Common myeloid progenitor, CD34-positive (primary cell): ENCODE results near the gene LPAR2.

ENCODE experiments used
- CTCF ChIA-PET: fragments of 350-600 bp; sonication (Branson Sonifier 250); formaldehyde crosslinking; loops from one replicate; lab custom pipeline; 2021; ENCODE audit warnings: antibody characterized with exemption; lab: Charles Lee
- POLR2A ChIA-PET: fragments of 350-600 bp; sonication (Branson Sonifier 250); formaldehyde crosslinking; loops from one replicate; lab custom pipeline; 2021; ENCODE audit warnings: antibody characterized with exemption; lab: Charles Lee
- DNase-seq, 3 donors: peaks; one replicate each; pipeline versions ENCODE4 v3.0.0 to v3.0.0-alpha.2; 2013
- H3K27ac ChIP-seq, 2 experiments: 1 replicate in 1 of 2; 2 replicates in 1 of 2; pipeline ENCODE4 v1.7.0; 2013; ENCODE audit warnings: inconsistent platforms in 2 of 2, low read length in 2 of 2, mild to moderate bottlenecking in 2 of 2, low read depth in 1 of 2, moderate library complexity in 1 of 2; ENCODE audit not compliant: severe bottlenecking in 2 of 2, insufficient read depth in 1 of 2, poor library complexity in 1 of 2
- H3K27me3 ChIP-seq, 5 experiments: replicated peaks in 2 of 5; 1 replicate in 3 of 5; 2 replicates in 2 of 5; pipeline versions ENCODE4 v1.6.1 to v1.7.0; 2013; ENCODE audit warnings: low read length in 4 of 5, mild to moderate bottlenecking in 2 of 5, moderate library complexity in 2 of 5, inconsistent platforms in 1 of 5; ENCODE audit not compliant: insufficient read depth in 5 of 5, control insufficient read depth in 4 of 5
- H3K36me3 ChIP-seq, 4 experiments: 1 replicate in 2 of 4; 2 replicates in 2 of 4; pipeline versions ENCODE4 v1.6.1 to v1.7.0; 2013; ENCODE audit warnings: low read length in 3 of 4, control low read depth in 1 of 4, mild to moderate bottlenecking in 1 of 4; ENCODE audit not compliant: control insufficient read depth in 4 of 4, insufficient read depth in 4 of 4
- H3K4me1 ChIP-seq, 4 experiments: 1 replicate in 3 of 4; 2 replicates in 1 of 4; pipeline versions ENCODE4 v1.6.1 to v1.7.1; 2013; ENCODE audit warnings: low read length in 3 of 4, mild to moderate bottlenecking in 3 of 4, control low read depth in 1 of 4, inconsistent platforms in 1 of 4, moderate library complexity in 1 of 4; ENCODE audit not compliant: control insufficient read depth in 4 of 4, insufficient read depth in 4 of 4; ENCODE audit errors: control extremely low read depth in 1 of 4
- H3K4me3 ChIP-seq, 7 experiments: 1 replicate in 4 of 7; 2 replicates in 3 of 7; pipeline versions ENCODE4 v1.5.1 to v1.7.0; 2013; ENCODE audit warnings: mild to moderate bottlenecking in 7 of 7, low read length in 6 of 7, moderate library complexity in 6 of 7, inconsistent platforms in 2 of 7, low read depth in 2 of 7, control low read depth in 1 of 7; ENCODE audit not compliant: insufficient read depth in 4 of 7, control insufficient read depth in 1 of 7; ENCODE audit errors: extremely low read depth in 1 of 7
- H3K9me3 ChIP-seq, 5 experiments: 1 replicate in 4 of 5; 2 replicates in 1 of 5; pipeline versions ENCODE4 v1.6.1 to v1.7.1; 2013; ENCODE audit warnings: low read length in 4 of 5, mild to moderate bottlenecking in 2 of 5, inconsistent platforms in 1 of 5, low read depth in 1 of 5, moderate library complexity in 1 of 5; ENCODE audit not compliant: control insufficient read depth in 4 of 5, insufficient read depth in 2 of 5; ENCODE audit errors: control extremely low read depth in 1 of 5
- WGBS: methylation state at CpG from one replicate; pipeline ENCODE4 v1.1.5; 2013; ENCODE audit not compliant: insufficient coverage; 5-methylcytosine and 5-hydroxymethylcytosine counted together

The LPAR2 gene

GRCh38 chr19:19591133-19591825, 36.7 kb downstream of the LPAR2 start:
- no peak overlapping the region for H3K27ac ChIP-seq

GRCh38 chr19:19588546-19588945, 39.5 kb downstream of the LPAR2 start:
- Histone ChIP-seq H3K27ac (no peak overlapping the region), H3K4me1 (no peaks in the 10 kb centered on the region), H3K36me3 (no peaks in the 10 kb centered on the region), H3K9me3 (no peaks in the 10 kb centered on the region), H3K4me3 (no peak overlapping the region), H3K27me3 (no peaks in the 10 kb centered on the region)
- no peak for DNase-seq
- CTCF ChIA-PET = no interaction called here
- POLR2A ChIA-PET = no interaction called here
- 100% methylated on average over 1 of the region's 2 CpGs for WGBS

More at GRCh38 chr19:19591133-19591825, 36.7 kb downstream of the LPAR2 start:
- 94% methylated on average over 11 of the region's 13 CpGs for WGBS
- Histone ChIP-seq H3K27me3 (no peaks in the 10 kb centered on the region), H3K4me3 (no peak overlapping the region), H3K4me1 (no peaks in the 10 kb centered on the region), H3K36me3 (no peaks in the 10 kb centered on the region), H3K9me3 (no peaks in the 10 kb centered on the region)
- ChIA-PET CTCF (interaction anchor here (1.6 kb wide), 1 partner anchor 15 kb away, joined by 3 read pairs; no protein-coding TSS in a partner anchor), POLR2A (no interaction called here)
- DNase-seq = peak in 2 of 3 donors; percentile 10 to 17

GRCh38 chr19:19587771-19588170, 40.2 kb downstream of the LPAR2 start:
- no peaks in the 10 kb centered on the region for H3K9me3 ChIP-seq
- ChIA-PET CTCF (interaction anchor here (0.9 kb wide), 1 partner anchor 34 kb away, joined by 3 read pairs; no protein-coding TSS in a partner anchor), POLR2A (no interaction called here)
- H3K36me3 ChIP-seq = no peaks in the 10 kb centered on the region
- no peaks in the 10 kb centered on the region for H3K27me3 ChIP-seq
- no peak overlapping the region for H3K4me3 ChIP-seq
- DNase-seq = no peak
- 100% methylated on average over 4 of the region's 5 CpGs for WGBS
- H3K27ac ChIP-seq = no peak overlapping the region
- H3K4me1 ChIP-seq = no peaks in the 10 kb centered on the region

GRCh38 chr19:19584356-19584755, 43.7 kb downstream of the LPAR2 start:
- Histone ChIP-seq H3K27ac (no peak overlapping the region), H3K4me1 (no peaks in the 10 kb centered on the region), H3K9me3 (no peaks in the 10 kb centered on the region), H3K36me3 (no peaks in the 10 kb centered on the region), H3K4me3 (no peak overlapping the region), H3K27me3 (no peaks in the 10 kb centered on the region)
- no peak for DNase-seq
- ChIA-PET POLR2A (no interaction called here), CTCF (interaction anchor here (1.2 kb wide), 1 partner anchor 24 kb away, joined by 3 read pairs; no protein-coding TSS in a partner anchor)
- WGBS = 93% methylated on average over 3 of the region's 6 CpGs

GRCh38 chr19:19582471-19582870, 45.5 kb downstream of the LPAR2 start:
- CTCF ChIA-PET = interaction anchor here (0.9 to 1.6 kb wide), 3 partner anchors 20 to 27 kb away, joined by 3 to 5 read pairs (median 3); no protein-coding TSS in a partner anchor
- 91% methylated on average over 4 of the region's 6 CpGs for WGBS

GRCh38 chr19:19581391-19581790, 46.6 kb downstream of the LPAR2 start:
- ChIA-PET CTCF (interaction anchor here (1.6 kb wide), 1 partner anchor 21 kb away, joined by 5 read pairs; no protein-coding TSS in a partner anchor), POLR2A (no interaction called here)
- WGBS = 99% methylated on average over 11 of the region's 13 CpGs

More at GRCh38 chr19:19582471-19582870, 45.5 kb downstream of the LPAR2 start:
- Histone ChIP-seq H3K4me3 (no peak overlapping the region), H3K27ac (no peak overlapping the region), H3K4me1 (no peaks in the 10 kb centered on the region), H3K36me3 (no peaks in the 10 kb centered on the region), H3K9me3 (no peaks in the 10 kb centered on the region), H3K27me3 (no peaks in the 10 kb centered on the region)
- DNase-seq = no peak
- POLR2A ChIA-PET = no interaction called here

GRCh38 chr19:19580418-19580817, 47.6 kb downstream of the LPAR2 start:
- no peak overlapping the region for H3K4me3 ChIP-seq
- H3K4me1 ChIP-seq = no peaks in the 10 kb centered on the region
- ChIA-PET POLR2A (no interaction called here), CTCF (no interaction called here)
- DNase-seq = no peak
- H3K9me3 ChIP-seq = no peaks in the 10 kb centered on the region
- H3K36me3 ChIP-seq = no peaks in the 10 kb centered on the region
- no peak overlapping the region for H3K27ac ChIP-seq
- WGBS = 97% methylated on average over 4 of the region's 4 CpGs
- no peaks in the 10 kb centered on the region for H3K27me3 ChIP-seq

More at GRCh38 chr19:19581391-19581790, 46.6 kb downstream of the LPAR2 start:
- no peaks in the 10 kb centered on the region for H3K4me1 ChIP-seq
- H3K36me3 ChIP-seq = no peaks in the 10 kb centered on the region
- DNase-seq = no peak
- no peak overlapping the region for H3K27ac ChIP-seq
- H3K4me3 ChIP-seq = no peak overlapping the region
- no peaks in the 10 kb centered on the region for H3K9me3 ChIP-seq
- H3K27me3 ChIP-seq = no peaks in the 10 kb centered on the region
